Loucy (cell line): ENCODE measurements around the gene MBOAT7.

ENCODE experiments used
- H2AFZ ChIP-seq: fragments of 200-600 bp; sonication (generic); 2 replicates; pipeline ENCODE4 v1.6.0; 2016; ENCODE audit warnings: antibody characterized with exemption, mild to moderate bottlenecking, low read length, moderate library complexity
- H3F3A ChIP-seq: fragments of 200-600 bp; 2 replicates; pipeline ENCODE4 v1.6.0; 2016; ENCODE audit warnings: antibody characterized with exemption, low read depth, mild to moderate bottlenecking
- H3K27me3 ChIP-seq: fragments of 200-600 bp; sonication (generic); 2 replicates; pipeline ENCODE4 v1.6.1; 2014; ENCODE audit warnings: low read length, mild to moderate bottlenecking; ENCODE audit not compliant: insufficient read depth, poor library complexity, severe bottlenecking
- H3K36me3 ChIP-seq: fragments of 200-600 bp; sonication (generic); 2 replicates; pipeline ENCODE4 v1.6.1; 2016; ENCODE audit warnings: low read length; ENCODE audit not compliant: insufficient read depth
- H3K4me1 ChIP-seq: fragments of 200-600 bp; sonication (generic); 2 replicates; pipeline ENCODE4 v1.5.1; 2014; ENCODE audit warnings: low read length, mild to moderate bottlenecking; ENCODE audit not compliant: insufficient read depth, poor library complexity, severe bottlenecking
- H3K4me2 ChIP-seq: fragments of 200-600 bp; sonication (generic); 2 replicates; pipeline ENCODE4 v1.6.0; 2014; ENCODE audit warnings: antibody characterized with exemption, low read length, low read depth, mild to moderate bottlenecking; ENCODE audit not compliant: poor library complexity, severe bottlenecking
- H3K4me3 ChIP-seq: fragments of 200-600 bp; sonication (generic); 2 replicates; pipeline ENCODE4 v1.5.1; 2014; ENCODE audit warnings: low read length, mild to moderate bottlenecking, mixed read lengths; ENCODE audit not compliant: poor library complexity, severe bottlenecking
- H3K79me2 ChIP-seq: fragments of 200-600 bp; sonication (generic); 2 replicates; pipeline ENCODE4 v1.6.1; 2014; ENCODE audit warnings: low read length; ENCODE audit not compliant: insufficient read depth
- H3K9ac ChIP-seq: fragments of 200-600 bp; sonication (generic); 2 replicates; pipeline ENCODE4 v1.6.0; 2014; ENCODE audit warnings: mild to moderate bottlenecking, low read depth, low read length, moderate library complexity; ENCODE audit not compliant: poor library complexity, severe bottlenecking
- H3K9me2 ChIP-seq: fragments of 200-600 bp; sonication (generic); replicated peaks from 2 replicates; pipeline ENCODE4 v1.6.1; 2016; ENCODE audit warnings: low read depth, low read length, mixed read lengths
- H3K9me3 ChIP-seq: fragments of 200-600 bp; sonication (generic); 2 replicates; pipeline ENCODE4 v1.6.1; 2014; ENCODE audit warnings: mild to moderate bottlenecking, antibody characterized with exemption, low read length, low read depth; ENCODE audit not compliant: insufficient read depth
- H4K20me1 ChIP-seq: fragments of 200-600 bp; sonication (generic); 2 replicates; pipeline ENCODE4 v1.6.0; 2014; ENCODE audit warnings: antibody characterized with exemption, low read length, mild to moderate bottlenecking; ENCODE audit not compliant: insufficient read depth, poor library complexity, severe bottlenecking
- CTCF ChIP-seq: fragments of 200-600 bp; sonication (generic); conservative IDR thresholded peaks from 2 replicates; pipeline ENCODE4 v1.5.1; 2014; ENCODE audit warnings: mild to moderate bottlenecking, antibody characterized with exemption, low read length
- EZH2phosphoT487 ChIP-seq: fragments of 200-600 bp; IDR thresholded peaks from 2 replicates; pipeline ENCODE4 v1.6.1; 2018; ENCODE audit warnings: antibody characterized with exemption, mild to moderate bottlenecking, moderate library complexity, borderline replicate concordance

The MBOAT7 gene

GRCh38 chr19:54189145-54189734 lies at the start of gene MBOAT7:
Gene MBOAT7 (minus strand): TSS chr19:54189580. CDS start chr19:54188508, 1,072 bp downstream.
- no peaks in the 10 kb centered on the region for H3K27me3 ChIP-seq
- H3K79me2 ChIP-seq = peaks cover 48% of the 10 kb centered on the region
- no peaks in the 10 kb centered on the region for H3K9me2 ChIP-seq
- H3K4me1 ChIP-seq = peaks cover 26% of the 10 kb centered on the region
- peak; percentile 41 for TF ChIP-seq CTCF
- TF ChIP-seq EZH2phosphoT487 = no peak
- peak within 1 kb of the TSS; percentile 89 for H3K4me3 ChIP-seq
- H3K9me3 ChIP-seq = no peaks in the 10 kb centered on the region
- H2AFZ ChIP-seq = peak within 1 kb of the TSS; percentile 80
- H3K36me3 ChIP-seq = peaks cover 10% of the 10 kb centered on the region; the same call in 1 of the 2 replicates
- no peaks in the 10 kb centered on the region for H3F3A ChIP-seq
- H3K9ac ChIP-seq = peak within 1 kb of the TSS; percentile 95
- H4K20me1 ChIP-seq = peaks cover 26% of the 10 kb centered on the region
- H3K4me2 ChIP-seq = peak within 1 kb of the TSS; percentile 84

GRCh38 chr19:54233941-54234340 lies 44.6 kb upstream of the MBOAT7 start:
- Histone ChIP-seq H4K20me1 (no peaks in the 10 kb centered on the region), H3K9me2 (no peaks in the 10 kb centered on the region), H3K9ac (no peak overlapping the region), H3F3A (no peaks in the 10 kb centered on the region), H3K36me3 (no peaks in the 10 kb centered on the region), H3K9me3 (no peaks in the 10 kb centered on the region), H3K79me2 (no peaks in the 10 kb centered on the region), H3K27me3 (no peaks in the 10 kb centered on the region), H3K4me1 (no peaks in the 10 kb centered on the region), H3K4me3 (no peak overlapping the region), H2AFZ (no peak overlapping the region), H3K4me2 (no peak overlapping the region)
- TF ChIP-seq CTCF (no peak), EZH2phosphoT487 (no peak)

- no peaks in the 10 kb centered on the region for H3K4me1 ChIP-seq
- H3K4me2 ChIP-seq = no peak overlapping the region
- H3F3A ChIP-seq = no peaks in the 10 kb centered on the region
- no peak overlapping the region for H3K4me3 ChIP-seq
- H3K9ac ChIP-seq = no peak overlapping the region
- no peaks in the 10 kb centered on the region for H3K36me3 ChIP-seq
- no peaks in the 10 kb centered on the region for H3K9me3 ChIP-seq
- H3K9me2 ChIP-seq = no peaks in the 10 kb centered on the region
- H3K79me2 ChIP-seq = no peaks in the 10 kb centered on the region
- H2AFZ ChIP-seq = no peak overlapping the region
- TF ChIP-seq CTCF (peak; percentile 90), EZH2phosphoT487 (no peak)
- H3K27me3 ChIP-seq = no peaks in the 10 kb centered on the region
- H4K20me1 ChIP-seq = no peaks in the 10 kb centered on the region
Measured at GRCh38 chr19:54231077-54231931, 41.9 kb upstream of the MBOAT7 start.
